IMR-90 (cell line): Measurements from ENCODE around the gene PHACTR3. TPM values are rescaled to one million over a fixed set of nuclear protein-coding genes. Genes with fewer than 3 reads are reported as not detected.

ENCODE experiments used
- ATAC-seq: fragments of 200-7000 bp; cut with Tn5 transposase; 2 replicates; pipeline ENCODE4 v1.9.1; 2020; ENCODE audit warnings: low read depth, mild to moderate bottlenecking, moderate library complexity
- BruUV-seq: library from RNA; stranded (reverse); fragments of 400-500 nt; replicated peaks from 2 replicates; lab custom pipeline; 2021; lab: Mats Ljungman, UMichigan
- CTCF ChIA-PET: fragments of 300-600 bp; formaldehyde crosslinking; extraction: SDS; loops from one replicate; lab custom pipeline; 2021; ENCODE audit warnings: antibody characterized with exemption; lab: Yijun Ruan, JAX
- POLR2A ChIA-PET: fragments of 300-600 bp; sonication (Branson Sonifier 250); formaldehyde crosslinking; loops from one replicate; lab custom pipeline; 2022; ENCODE audit warnings: antibody characterized with exemption; ENCODE audit not compliant: unreplicated experiment; lab: Charles Lee
- DNase-seq: peaks from one replicate; pipeline ENCODE4 v3.0.0; 2013
- H2AFZ ChIP-seq: replicated peaks from 2 replicates; pipeline ENCODE3; 2013; ENCODE audit warnings: low read length, mild to moderate bottlenecking; ENCODE audit not compliant: poor library complexity
- H2AK5ac ChIP-seq: 2 replicates; pipeline ENCODE4 v1.6.1; 2013; ENCODE audit warnings: low read depth, low read length, inconsistent platforms
- H2AK9ac ChIP-seq: replicated peaks from 2 replicates; pipeline ENCODE3; 2013; ENCODE audit warnings: mild to moderate bottlenecking, low read depth, low read length, moderate library complexity; ENCODE audit not compliant: poor library complexity
- H2BK120ac ChIP-seq: 2 replicates; pipeline ENCODE4 v1.6.1; 2013; ENCODE audit warnings: low read depth, low read length, inconsistent platforms
- H2BK15ac ChIP-seq: 3 replicates; pipeline ENCODE4 v1.6.1; 2013; ENCODE audit warnings: low read depth, low read length, inconsistent platforms
- H2BK20ac ChIP-seq: 2 replicates; pipeline ENCODE4 v1.6.1; 2013; ENCODE audit warnings: low read depth, mild to moderate bottlenecking, inconsistent platforms, low read length, moderate library complexity
- H2BK5ac ChIP-seq: 2 replicates; pipeline ENCODE4 v1.6.1; 2013; ENCODE audit warnings: mild to moderate bottlenecking, low read depth, low read length, inconsistent platforms; ENCODE audit not compliant: poor library complexity, severe bottlenecking
- H3K14ac ChIP-seq: replicated peaks from 2 replicates; pipeline ENCODE4 v1.6.1; 2013; ENCODE audit warnings: low read depth, low read length, inconsistent platforms
- H3K18ac ChIP-seq: 2 replicates; pipeline ENCODE4 v1.6.1; 2013; ENCODE audit warnings: low read depth, low read length, control low read depth
- H3K23ac ChIP-seq: 2 replicates; pipeline ENCODE4 v1.6.1; 2013; ENCODE audit warnings: low read depth, low read length, inconsistent platforms
- H3K27ac ChIP-seq: 2 replicates; pipeline ENCODE4 v1.5.1; 2013; ENCODE audit warnings: mild to moderate bottlenecking, control low read depth, low read length; ENCODE audit not compliant: insufficient read depth
- H3K27me3 ChIP-seq: 2 replicates; pipeline ENCODE4 v1.6.1; 2013; ENCODE audit warnings: low read length; ENCODE audit not compliant: control insufficient read depth, insufficient read depth
- H3K36me3 ChIP-seq: 2 replicates; pipeline ENCODE4 v1.6.1; 2013; ENCODE audit warnings: low read length, mixed read lengths; ENCODE audit not compliant: control insufficient read depth, insufficient read depth
- H3K4ac ChIP-seq: 2 replicates; pipeline ENCODE4 v1.6.1; 2013; ENCODE audit warnings: low read depth, low read length, inconsistent platforms
- H3K4me1 ChIP-seq: 2 replicates; pipeline ENCODE4 v1.6.1; 2013; ENCODE audit warnings: low read length, mixed read lengths; ENCODE audit not compliant: control insufficient read depth, insufficient read depth
- H3K4me2 ChIP-seq: 2 replicates; pipeline ENCODE4 v1.6.1; 2013; ENCODE audit warnings: low read depth, mild to moderate bottlenecking, control low read depth, low read length, moderate library complexity
- H3K4me3 ChIP-seq: 2 replicates; pipeline ENCODE4 v1.5.1; 2013; ENCODE audit warnings: low read depth, mild to moderate bottlenecking, control low read depth, low read length, moderate library complexity; ENCODE audit not compliant: insufficient read depth
- H3K56ac ChIP-seq: 2 replicates; pipeline ENCODE4 v1.6.1; 2013; ENCODE audit warnings: low read length, inconsistent platforms; ENCODE audit not compliant: insufficient read depth; ENCODE audit errors: extremely low read depth
- H3K79me1 ChIP-seq, 2 experiments: 2 replicates each; pipeline ENCODE4 v1.6.1; 2013; ENCODE audit warnings: low read length in 2 of 2, inconsistent platforms in 1 of 2, low read depth in 1 of 2
- H3K9ac ChIP-seq: 2 replicates; pipeline ENCODE4 v1.6.1; 2013; ENCODE audit warnings: low read depth, low read length, control low read depth
- H3K9me1 ChIP-seq: 2 replicates; pipeline ENCODE4 v1.6.1; 2013; ENCODE audit warnings: low read length, inconsistent platforms; ENCODE audit not compliant: insufficient read depth
- H3K9me3 ChIP-seq: 2 replicates; pipeline ENCODE4 v1.6.1; 2013; ENCODE audit warnings: low read length; ENCODE audit not compliant: control insufficient read depth, insufficient read depth
- H4K20me1 ChIP-seq: 2 replicates; pipeline ENCODE4 v1.6.1; 2013; ENCODE audit warnings: low read length, inconsistent platforms; ENCODE audit not compliant: insufficient read depth
- H4K5ac ChIP-seq: 2 replicates; pipeline ENCODE4 v1.6.1; 2013; ENCODE audit warnings: mild to moderate bottlenecking, low read depth, low read length, control low read depth
- H4K8ac ChIP-seq, 2 experiments: 2 replicates each; pipeline ENCODE4 v1.6.1; 2013; ENCODE audit warnings: low read depth in 2 of 2, low read length in 2 of 2, control low read depth in 1 of 2, inconsistent platforms in 1 of 2
- H4K91ac ChIP-seq: 2 replicates; pipeline ENCODE4 v1.6.1; 2013; ENCODE audit warnings: low read depth, low read length, inconsistent platforms; ENCODE audit not compliant: insufficient read depth
- CHD1 ChIP-seq: IDR thresholded peaks from 2 replicates; pipeline ENCODE4 v1.6.1; 2012; ENCODE audit warnings: low read depth, low read length, improper control_type of control experiment
- MAFK ChIP-seq: IDR thresholded peaks from 2 replicates; pipeline ENCODE4 v1.6.1; 2012; ENCODE audit warnings: low read depth, low read length, improper control_type of control experiment
- RAD21 ChIP-seq: IDR thresholded peaks from 2 replicates; pipeline ENCODE4 v1.6.1; 2012; ENCODE audit warnings: low read length, improper control_type of control experiment
- RFX5 ChIP-seq: IDR thresholded peaks from 2 replicates; pipeline ENCODE4 v1.8.0; 2012; ENCODE audit warnings: low read depth, mild to moderate bottlenecking, low read length, moderate library complexity
- whole genome bisulfite sequencing, 2 experiments: methylation state at CpG; one replicate each; pipeline versions ENCODE4 v1.1.5 to v1.1.7; 2013; ENCODE audit warnings: missing lambda C conversion rate in 2 of 2; ENCODE audit not compliant: insufficient read length in 1 of 2; ENCODE audit errors: extremely low coverage in 2 of 2; 5-methylcytosine and 5-hydroxymethylcytosine counted together
- dilution Hi-C: fragments of 300-500 bp; cut with HindIII; formaldehyde crosslinking; loops from one replicate; pipeline ENCODE4 v1.14.3; 2018; ENCODE audit warnings: low sequenced_read_pairs; ENCODE audit not compliant: unreplicated experiment
- in situ Hi-C: fragments of 300-500 bp; cut with MboI; formaldehyde crosslinking; loops from 3 replicates; pipeline ENCODE4 v1.14.3; 2019; ENCODE audit warnings: low sequenced_read_pairs, inconsistent platforms, mixed read lengths
- intact Hi-C: fragments of 100-400 bp; cut with micrococcal nuclease; formaldehyde crosslinking; loops from 2 replicates; pipeline ENCODE4 v1.10.0; 2022
- polyA plus RNA-seq, 3 experiments: library from polyadenylated mRNA; depleted of rRNA; stranded (reverse); fragments of >200 nt; gene quantifications; 2 replicates each; pipeline ENCODE4 v1.2.3, GENCODE V29; 2012; ENCODE audit warnings: low replicate concordance in 1 of 3
- total RNA-seq: library from RNA; depleted of rRNA; stranded (reverse); fragments of >200 nt; gene quantifications from 2 replicates; pipeline ENCODE4 v1.2.3, GENCODE V29; 2012
- TF ChIP-seq, protein P1 (sequence below): fragments of 150-350 bp; IDR thresholded peaks from 2 replicates; pipeline ENCODE4 v1.6.1; 2017; ENCODE audit warnings: mild to moderate bottlenecking, antibody characterized with exemption, low read length, low read depth

The PHACTR3 gene
- total and polyA plus RNA-seq, 2 of the 4 experiments (the other 2 are of a cell fraction) = not detected

DNA sequence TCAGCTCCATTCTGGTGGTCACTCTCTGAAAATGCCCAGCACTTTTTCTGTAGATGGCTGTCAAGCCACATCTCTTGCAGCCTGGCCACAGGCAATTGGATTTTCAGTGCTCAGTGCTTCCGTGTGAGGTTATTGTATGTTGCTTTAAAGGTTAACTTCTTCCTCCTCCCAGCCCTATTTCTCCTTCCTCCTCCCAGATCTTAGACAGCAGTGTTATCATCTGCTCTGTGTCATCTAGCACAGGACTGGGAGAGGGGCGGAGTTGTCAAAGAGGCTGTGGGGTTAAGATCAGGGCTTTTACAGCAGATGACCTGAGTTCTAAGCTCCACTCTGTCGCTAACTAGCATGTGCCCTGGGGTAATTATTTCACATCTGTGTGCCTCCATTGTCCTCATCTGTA, 129.0 kb downstream of the PHACTR3 start:
- intact Hi-C loops = no loop called here
- ATAC-seq = no peak

More for the DNA sequence above, 129.0 kb downstream of the PHACTR3 start:
- no peak overlapping the region for H2BK5ac ChIP-seq
- no peak overlapping the region for H3K23ac ChIP-seq
- in situ Hi-C loops (no loop called here), dilution Hi-C loops (no loop called here)
- no peak overlapping the region for H4K91ac ChIP-seq
- no peaks in the 10 kb centered on the region for H3K27me3 ChIP-seq
- no TSS peak for BruUV-seq
- no peak overlapping the region for H3K4me3 ChIP-seq
- H3K9me1 ChIP-seq = no peaks in the 10 kb centered on the region
- no peak overlapping the region for H3K27ac ChIP-seq
- no peak overlapping the region for H2AK9ac ChIP-seq
- peaks cover 18% of the 10 kb centered on the region for H3K9me3 ChIP-seq
- no peaks in the 10 kb centered on the region for H3K79me1 ChIP-seq
- no peaks in the 10 kb centered on the region for H3K36me3 ChIP-seq
- no peak overlapping the region for H4K5ac ChIP-seq
- ChIA-PET CTCF (no interaction called here), POLR2A (no interaction called here)
- TF ChIP-seq MAFK = no peak
- TF ChIP-seq RAD21 = no peak
- no peak for TF ChIP-seq CHD1
- TF ChIP-seq, protein P1, sequence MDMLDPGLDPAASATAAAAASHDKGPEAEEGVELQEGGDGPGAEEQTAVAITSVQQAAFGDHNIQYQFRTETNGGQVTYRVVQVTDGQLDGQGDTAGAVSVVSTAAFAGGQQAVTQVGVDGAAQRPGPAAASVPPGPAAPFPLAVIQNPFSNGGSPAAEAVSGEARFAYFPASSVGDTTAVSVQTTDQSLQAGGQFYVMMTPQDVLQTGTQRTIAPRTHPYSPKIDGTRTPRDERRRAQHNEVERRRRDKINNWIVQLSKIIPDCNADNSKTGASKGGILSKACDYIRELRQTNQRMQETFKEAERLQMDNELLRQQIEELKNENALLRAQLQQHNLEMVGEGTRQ = no peak
- TF ChIP-seq RFX5 = no peak
- H2AFZ ChIP-seq = no peak overlapping the region
- no peak overlapping the region for H3K9ac ChIP-seq
- H4K20me1 ChIP-seq = no peaks in the 10 kb centered on the region
- H2AK5ac ChIP-seq = no peak overlapping the region
- WGBS, 2 experiments = no CpG with 5 or more reads among the region's 3 CpGs
- no peak overlapping the region for H4K8ac ChIP-seq
- no peaks in the 10 kb centered on the region for H3K4me1 ChIP-seq
- H3K4me2 ChIP-seq = no peak overlapping the region
- H3K14ac ChIP-seq = no peak overlapping the region
- no peak for DNase-seq
- no peak overlapping the region for H2BK120ac ChIP-seq
- no peak overlapping the region for H3K4ac ChIP-seq
- H2BK20ac ChIP-seq = no peak overlapping the region
- H2BK15ac ChIP-seq = no peak overlapping the region
- no peak overlapping the region for H3K18ac ChIP-seq
- H3K56ac ChIP-seq = no peak overlapping the region
